Fibroblast of pulmonary artery (primary cell): ENCODE data around the gene PRSS50.
"Not testable (repeated sequence)": the region's sequence is repeated elsewhere in the genome, so short reads cannot be mapped to it uniquely, and the experiment has no call there.

Experiments used
- DNase-seq: peaks from one replicate; pipeline ENCODE4 v3.0.0-alpha.2; 2010; ENCODE audit warnings: low read depth
- H3K4me3 ChIP-seq: replicated peaks from 2 replicates; pipeline ENCODE4 v1.5.1; 2011; ENCODE audit warnings: low read depth, mild to moderate bottlenecking, control low read depth, low read length, moderate library complexity
- TF ChIP-seq, protein P1 (sequence below): IDR thresholded peaks from 2 replicates; pipeline ENCODE4 v1.5.1; 2011; ENCODE audit warnings: mild to moderate bottlenecking, control low read depth, low read length, inconsistent platforms; ENCODE audit errors: missing control alignments

PRSS50 gene

DNA sequence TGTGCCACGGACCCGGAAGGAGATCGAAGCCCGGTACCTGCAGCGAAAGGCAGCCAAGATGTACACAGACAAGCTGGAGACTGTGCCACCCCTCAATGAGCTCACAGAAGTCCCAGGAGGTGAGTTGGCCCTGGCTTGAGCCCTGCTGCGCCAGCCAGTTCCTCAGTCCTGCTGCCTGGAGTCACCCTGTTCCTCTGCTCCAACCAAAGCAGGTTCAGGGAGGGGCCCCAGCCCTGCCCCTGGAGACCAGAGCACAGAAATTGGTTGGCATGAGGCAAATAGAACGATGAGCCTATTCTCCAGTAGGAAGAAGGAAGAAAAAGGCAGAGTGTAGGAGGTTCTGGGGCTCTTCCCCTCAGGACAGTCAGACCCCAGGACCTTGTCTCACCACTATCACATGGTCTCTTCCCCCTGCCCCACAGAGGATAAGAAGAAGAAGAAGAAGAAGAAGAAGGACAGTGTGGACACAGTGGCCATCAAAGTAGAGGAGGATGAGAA lies 8.5 kb downstream of the PRSS50 start:
- TF ChIP-seq, protein P1, sequence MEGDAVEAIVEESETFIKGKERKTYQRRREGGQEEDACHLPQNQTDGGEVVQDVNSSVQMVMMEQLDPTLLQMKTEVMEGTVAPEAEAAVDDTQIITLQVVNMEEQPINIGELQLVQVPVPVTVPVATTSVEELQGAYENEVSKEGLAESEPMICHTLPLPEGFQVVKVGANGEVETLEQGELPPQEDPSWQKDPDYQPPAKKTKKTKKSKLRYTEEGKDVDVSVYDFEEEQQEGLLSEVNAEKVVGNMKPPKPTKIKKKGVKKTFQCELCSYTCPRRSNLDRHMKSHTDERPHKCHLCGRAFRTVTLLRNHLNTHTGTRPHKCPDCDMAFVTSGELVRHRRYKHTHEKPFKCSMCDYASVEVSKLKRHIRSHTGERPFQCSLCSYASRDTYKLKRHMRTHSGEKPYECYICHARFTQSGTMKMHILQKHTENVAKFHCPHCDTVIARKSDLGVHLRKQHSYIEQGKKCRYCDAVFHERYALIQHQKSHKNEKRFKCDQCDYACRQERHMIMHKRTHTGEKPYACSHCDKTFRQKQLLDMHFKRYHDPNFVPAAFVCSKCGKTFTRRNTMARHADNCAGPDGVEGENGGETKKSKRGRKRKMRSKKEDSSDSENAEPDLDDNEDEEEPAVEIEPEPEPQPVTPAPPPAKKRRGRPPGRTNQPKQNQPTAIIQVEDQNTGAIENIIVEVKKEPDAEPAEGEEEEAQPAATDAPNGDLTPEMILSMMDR: no peak
- H3K4me3 ChIP-seq: no peak overlapping the region
- DNase-seq: no peak

DNA sequence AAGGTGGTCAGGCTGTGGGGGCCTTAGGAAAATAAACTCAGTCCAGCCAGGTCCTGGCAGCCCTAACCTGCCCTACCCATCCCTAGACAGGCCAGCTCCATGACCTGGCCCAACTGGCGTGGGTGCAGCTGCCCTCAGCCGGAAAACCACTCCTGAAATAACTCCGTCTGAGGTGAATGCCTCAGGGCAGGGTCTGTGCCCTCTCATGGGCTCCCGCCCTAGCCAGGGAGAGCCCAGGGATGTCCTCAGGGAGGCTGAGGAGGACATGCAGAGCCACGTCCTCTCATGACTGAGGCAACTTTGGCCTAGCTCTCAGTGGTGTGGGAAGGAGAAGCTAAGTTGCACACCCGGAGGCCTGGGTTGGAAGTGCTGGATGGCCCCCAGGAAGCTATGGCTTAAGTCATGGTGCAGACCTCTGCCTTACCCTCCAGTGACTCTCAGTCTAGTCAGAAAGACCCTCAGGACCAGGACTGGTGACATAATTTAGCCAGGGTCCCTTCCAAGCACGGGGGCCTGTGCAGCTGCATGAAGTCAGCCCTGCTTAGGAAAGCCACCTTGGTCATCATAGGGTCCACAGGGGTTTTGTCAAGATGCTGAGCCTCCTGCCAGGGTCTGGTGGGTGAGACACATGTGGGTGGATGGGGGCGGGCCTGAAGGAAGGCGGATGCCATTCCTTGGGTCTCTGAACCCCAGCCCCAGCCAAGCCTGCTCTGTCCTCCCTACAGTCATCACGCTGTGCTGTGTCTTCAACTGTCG lies 9.1 kb downstream of the PRSS50 start:
- TF ChIP-seq, protein P1: no peak

DNA sequence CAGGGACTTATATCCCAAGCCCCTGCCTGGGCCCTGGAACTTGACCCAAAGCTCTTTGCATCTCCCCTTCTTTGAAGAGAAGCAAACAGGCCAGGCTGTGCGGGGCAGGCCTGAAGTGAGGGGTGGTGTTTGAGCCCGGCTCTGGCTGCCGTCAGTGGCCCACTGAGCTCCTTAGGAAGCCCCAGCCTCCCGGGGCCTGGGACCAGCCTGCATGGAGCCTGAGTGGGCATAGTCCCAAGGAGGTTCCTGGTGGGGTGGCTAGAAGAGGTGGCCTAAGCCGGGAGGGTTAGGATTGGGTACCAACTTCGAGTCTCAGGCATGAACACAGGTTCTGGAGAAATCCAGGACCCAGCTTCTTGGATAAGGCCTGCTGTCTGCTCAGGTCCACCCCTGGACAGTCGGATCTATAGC lies 10.1 kb downstream of the PRSS50 start:
- no peak overlapping the region for H3K4me3 ChIP-seq
- TF ChIP-seq, protein P1: no peak
- DNase-seq: no peak

More for the DNA sequence above, 9.1 kb downstream of the PRSS50 start:
- DNase-seq: no peak
- H3K4me3 ChIP-seq: no peak overlapping the region

DNA sequence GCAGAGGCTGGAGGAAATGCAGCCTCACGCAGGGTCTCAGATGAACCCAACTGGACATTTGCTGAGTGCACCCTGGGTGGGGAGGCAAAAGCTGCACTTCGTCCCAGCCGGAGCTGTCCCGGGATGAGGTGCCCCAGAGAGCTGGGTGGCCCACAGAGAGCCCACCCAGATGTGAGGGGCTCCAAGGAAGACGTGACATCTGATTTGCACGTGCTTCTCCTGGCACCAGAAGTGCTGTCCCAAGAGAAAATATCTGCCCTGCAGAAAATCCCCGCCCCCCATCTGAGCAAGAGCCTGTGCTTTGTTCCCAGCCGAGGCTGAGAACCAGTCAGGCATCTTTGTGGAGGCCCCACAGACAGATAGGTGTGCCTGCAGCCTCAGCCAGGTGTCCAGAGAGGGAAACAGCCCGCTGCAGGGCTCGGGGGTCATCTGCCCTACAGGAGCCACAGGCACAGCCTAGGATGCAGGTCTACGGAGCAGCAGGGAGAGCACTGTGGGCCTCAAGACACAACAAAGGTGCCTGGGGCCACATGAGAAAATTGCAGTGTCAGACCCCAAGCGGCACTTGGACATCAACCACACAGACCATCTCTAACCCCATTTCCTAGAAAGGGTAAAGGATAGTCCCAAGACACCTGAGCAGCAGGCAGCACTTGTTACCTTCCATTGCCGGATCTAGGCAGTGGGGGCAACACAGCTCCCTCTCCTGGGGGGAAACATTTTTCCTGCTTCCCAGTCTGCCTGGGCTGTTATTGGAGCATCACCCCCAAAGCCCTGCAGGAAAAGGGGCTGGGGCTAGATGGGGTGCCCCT lies 10.7 kb downstream of the PRSS50 start:
- H3K4me3 ChIP-seq: no peak overlapping the region
- TF ChIP-seq, protein P1: no peak
- no peak for DNase-seq

DNA sequence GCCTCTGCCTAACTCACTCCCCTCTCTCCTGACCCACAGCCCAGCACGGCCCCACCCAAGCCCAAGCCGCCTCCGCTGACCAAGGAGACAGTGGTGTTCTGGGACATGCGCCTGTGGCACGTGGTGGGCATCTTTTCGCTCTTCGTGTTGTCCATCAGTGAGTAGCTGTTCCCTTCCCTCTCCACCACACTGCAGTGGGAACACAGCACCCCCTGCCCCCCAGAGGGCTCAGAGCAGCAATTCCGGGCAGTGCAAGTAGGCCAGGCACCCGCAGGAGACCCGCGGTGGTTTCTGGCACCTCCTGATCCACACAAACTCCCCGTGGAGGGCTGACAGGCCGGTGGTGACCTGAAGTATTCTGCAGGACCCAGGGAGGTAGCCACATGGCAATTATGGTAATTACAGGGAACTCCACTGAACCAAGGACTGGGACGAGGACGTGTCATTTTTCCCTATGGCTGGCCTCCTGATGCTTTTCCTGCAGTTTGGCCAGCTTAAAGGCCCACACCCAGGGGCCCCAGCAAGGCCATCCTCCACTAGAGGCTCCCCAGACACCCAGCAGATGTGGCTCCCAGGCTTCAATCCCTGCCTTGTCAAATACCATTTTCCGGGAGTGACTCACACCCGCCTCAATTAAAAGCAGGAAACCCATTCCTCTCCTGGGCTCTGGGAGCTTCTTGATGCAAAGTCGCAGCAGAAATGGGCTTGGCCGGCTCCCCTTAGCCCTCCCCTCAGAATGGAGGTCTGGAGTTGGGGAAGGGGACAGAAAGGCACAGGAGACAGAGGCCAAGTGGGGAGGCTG lies 11.7 kb downstream of the PRSS50 start:
- TF ChIP-seq, protein P1: no peak
- H3K4me3 ChIP-seq: no peak overlapping the region
- peak; percentile 58 for DNase-seq

DNA sequence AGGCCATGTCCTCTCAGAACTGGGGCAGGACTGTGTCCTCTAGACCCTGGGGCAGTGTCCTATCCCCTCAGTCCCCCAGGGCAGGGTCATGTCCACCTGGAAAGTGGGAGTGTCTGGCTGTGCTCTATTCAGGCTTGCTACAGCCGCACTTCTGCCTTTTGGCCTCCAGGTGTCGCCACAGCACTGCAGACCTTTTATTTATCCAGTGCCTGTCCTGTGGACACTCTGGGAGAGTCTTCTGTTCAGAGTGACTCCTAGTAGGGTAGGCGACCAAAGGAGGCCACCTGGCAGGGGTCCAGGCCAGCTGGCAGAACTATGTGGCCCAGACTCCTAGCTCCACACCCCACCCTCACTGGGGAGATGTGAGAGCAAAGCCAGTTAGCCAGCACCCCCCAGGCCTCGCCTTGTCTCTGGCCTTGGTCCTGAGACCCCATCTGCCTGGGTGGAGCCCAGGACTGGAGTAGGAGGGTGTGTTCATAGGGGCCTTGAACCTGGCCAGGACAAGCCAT lies 12.6 kb downstream of the PRSS50 start:
- no peak overlapping the region for H3K4me3 ChIP-seq
- TF ChIP-seq, protein P1: peak; percentile 97
- peak; percentile 71 for DNase-seq

DNA sequence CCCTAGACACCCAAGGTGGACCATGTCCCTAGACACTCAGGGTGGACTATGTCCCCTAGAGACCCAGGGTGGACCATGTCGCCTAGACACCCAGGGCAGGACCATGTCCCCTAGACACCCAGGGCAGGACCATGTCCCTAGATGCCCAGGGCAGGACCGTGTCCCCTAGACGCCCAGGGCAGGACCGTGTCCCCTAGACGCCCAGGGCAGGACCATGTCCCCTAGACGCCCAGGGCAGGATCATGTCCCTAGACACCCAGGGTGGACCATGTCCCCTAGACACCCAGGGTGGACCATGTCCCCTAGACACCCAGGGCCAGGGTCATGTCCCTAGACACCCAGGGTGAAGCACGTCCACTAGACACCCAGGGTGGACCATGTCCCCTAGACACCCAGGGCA lies 13.3 kb downstream of the PRSS50 start:
- not testable (repeated sequence) for H3K4me3 ChIP-seq, DNase-seq
